ENCODE results near the gene TENT5A.

TENT5A gene

GRCh38 chr6:81736428-81736827 is 16.1 kb downstream of the TENT5A start:
- no peak for TF ChIP-seq ZNF565 (CRISPR knock-in tag; conservative IDR thresholded peaks at IDR 0.05; ENCODE audit: low read depth)
- TF ChIP-seq ARNTL (CRISPR knock-in tag; IDR thresholded peaks at IDR 0.05; ENCODE audit: borderline replicate concordance, low read depth) = no peak
- TF ChIP-seq ZC3H10 (CRISPR knock-in tag; IDR thresholded peaks at IDR 0.05) = no peak
- TF ChIP-seq CSRNP3 (CRISPR knock-in tag; IDR thresholded peaks at IDR 0.05) = no peak
- no peak for TF ChIP-seq TCF4 (CRISPR knock-in tag; IDR thresholded peaks at IDR 0.05; ENCODE audit: borderline replicate concordance)
- no peak for TF ChIP-seq ZNF8 (CRISPR knock-in tag; IDR thresholded peaks at IDR 0.05)
- no peak for TF ChIP-seq GLIS3 (CRISPR knock-in tag; IDR thresholded peaks at IDR 0.05)
- no peak for TF ChIP-seq CSDC2 (CRISPR knock-in tag; IDR thresholded peaks at IDR 0.05)
- no peak for TF ChIP-seq PATZ1 (CRISPR knock-in tag; IDR thresholded peaks at IDR 0.05; ENCODE audit: borderline replicate concordance)
- no peak for TF ChIP-seq TOX (CRISPR knock-in tag; IDR thresholded peaks at IDR 0.05; ENCODE audit: borderline replicate concordance)
- no peak for TF ChIP-seq ISL1 (CRISPR knock-in tag; IDR thresholded peaks at IDR 0.05)
- TF ChIP-seq CREB5 (CRISPR knock-in tag; IDR thresholded peaks at IDR 0.05; ENCODE audit: low read depth) = no peak
- no peak for TF ChIP-seq PPARA (CRISPR knock-in tag; IDR thresholded peaks at IDR 0.05; ENCODE audit: borderline replicate concordance)
- ATAC-seq = no peak

GRCh38 chr6:81735756-81736380 is 16.6 kb downstream of the TENT5A start:
- TF ChIP-seq TOX (CRISPR knock-in tag; IDR thresholded peaks at IDR 0.05; ENCODE audit: borderline replicate concordance) (no peak), POU6F1 (CRISPR knock-in tag; IDR thresholded peaks at IDR 0.05; ENCODE audit: borderline replicate concordance, low read depth) (no peak), ZNF70 (CRISPR knock-in tag; IDR thresholded peaks at IDR 0.05) (no peak), OSR1 (CRISPR knock-in tag; IDR thresholded peaks at IDR 0.05) (no peak), CREB5 (CRISPR knock-in tag; IDR thresholded peaks at IDR 0.05; ENCODE audit: low read depth) (no peak), ARNTL (CRISPR knock-in tag; IDR thresholded peaks at IDR 0.05; ENCODE audit: borderline replicate concordance, low read depth) (no peak), CSRNP3 (CRISPR knock-in tag; IDR thresholded peaks at IDR 0.05) (no peak), TSHZ2 (CRISPR knock-in tag; IDR thresholded peaks at IDR 0.05) (no peak), PATZ1 (CRISPR knock-in tag; IDR thresholded peaks at IDR 0.05; ENCODE audit: borderline replicate concordance) (no peak), BACH2 (CRISPR knock-in tag; IDR thresholded peaks at IDR 0.05; ENCODE audit: borderline replicate concordance) (no peak), ZNF8 (CRISPR knock-in tag; IDR thresholded peaks at IDR 0.05) (no peak), SNAI2 (CRISPR knock-in tag; IDR thresholded peaks at IDR 0.05) (no peak), CSDC2 (CRISPR knock-in tag; IDR thresholded peaks at IDR 0.05) (no peak), TCF4 (CRISPR knock-in tag; IDR thresholded peaks at IDR 0.05; ENCODE audit: borderline replicate concordance) (no peak), ZNF565 (CRISPR knock-in tag; conservative IDR thresholded peaks at IDR 0.05; ENCODE audit: low read depth) (no peak), RARB (CRISPR knock-in tag; IDR thresholded peaks at IDR 0.05) (no peak), ZFP3 (CRISPR knock-in tag; IDR thresholded peaks at IDR 0.05) (no peak), GLIS3 (CRISPR knock-in tag; IDR thresholded peaks at IDR 0.05) (no peak), ZFP30 (CRISPR knock-in tag; IDR thresholded peaks at IDR 0.05) (no peak), ISL1 (CRISPR knock-in tag; IDR thresholded peaks at IDR 0.05) (no peak)
- ATAC-seq = no peak
